Tibial nerve (tissue), 4 donors: ENCODE data around the gene CDC25A.

Experiments
- CTCF ChIP-seq, 5 experiments: fragments of 200-600 bp in 3 of 5; fragments of 450-650 bp in 2 of 5; sonication (generic) in 3 of 5; IDR thresholded peaks; one replicate each; pipeline ENCODE4 v1.5.1; 2016 to 2019; ENCODE audit warnings: antibody characterized with exemption in 5 of 5, mild to moderate bottlenecking in 3 of 5, moderate library complexity in 2 of 5
- EP300 ChIP-seq, 2 donors: sonication (generic); formaldehyde crosslinking; IDR thresholded peaks; one replicate each; pipeline ENCODE4 v1.6.1; 2017; ENCODE audit warnings: antibody characterized with exemption in 2 of 2, mild to moderate bottlenecking in 1 of 2
- POLR2A ChIP-seq, 2 donors: fragments of 450-650 bp; IDR thresholded peaks; one replicate each; pipeline ENCODE4 v1.6.1; 2017; ENCODE audit warnings: antibody characterized with exemption in 2 of 2, mild to moderate bottlenecking in 2 of 2, moderate library complexity in 2 of 2

- no peak for TF ChIP-seq CTCF (IDR thresholded peaks at IDR 0.05)
- no peak for TF ChIP-seq POLR2A (IDR thresholded peaks at IDR 0.05)
- TF ChIP-seq EP300 (IDR thresholded peaks at IDR 0.05): no peak
Measured at GRCh38 chr3:48118928-48119327, 69.3 kb downstream of the CDC25A start.
